ENCODE data around the gene FOXL3.
"Not testable (repeated sequence)": the region's sequence is repeated elsewhere in the genome, so short reads cannot be mapped to it uniquely, and the experiment has no call there.

FOXL3 gene

GRCh38 chr7:292226-292625 lies 2.3 kb downstream of the FOXL3 start:
- no peak for DNase-seq

DNA sequence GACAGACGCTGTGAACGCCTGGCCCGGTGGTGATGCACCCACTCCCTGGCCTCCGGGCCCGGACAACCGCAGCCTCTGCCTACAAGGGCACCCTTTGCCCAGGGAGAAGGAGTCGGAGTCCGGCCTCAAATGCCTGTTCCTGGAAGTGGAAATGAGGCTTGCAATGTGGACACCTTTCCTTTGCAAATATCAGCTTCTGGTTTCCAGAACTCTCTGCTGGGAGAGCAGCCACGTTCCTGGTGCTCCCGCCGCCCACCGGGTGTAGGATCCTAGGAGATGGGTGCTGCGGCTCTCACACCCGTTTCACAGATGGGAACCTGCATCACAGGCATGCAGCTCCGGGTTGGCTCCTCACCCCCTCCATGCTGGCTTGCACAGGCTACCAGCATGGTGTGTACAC lies 2.9 kb downstream of the FOXL3 start:
- no peak for DNase-seq

DNA sequence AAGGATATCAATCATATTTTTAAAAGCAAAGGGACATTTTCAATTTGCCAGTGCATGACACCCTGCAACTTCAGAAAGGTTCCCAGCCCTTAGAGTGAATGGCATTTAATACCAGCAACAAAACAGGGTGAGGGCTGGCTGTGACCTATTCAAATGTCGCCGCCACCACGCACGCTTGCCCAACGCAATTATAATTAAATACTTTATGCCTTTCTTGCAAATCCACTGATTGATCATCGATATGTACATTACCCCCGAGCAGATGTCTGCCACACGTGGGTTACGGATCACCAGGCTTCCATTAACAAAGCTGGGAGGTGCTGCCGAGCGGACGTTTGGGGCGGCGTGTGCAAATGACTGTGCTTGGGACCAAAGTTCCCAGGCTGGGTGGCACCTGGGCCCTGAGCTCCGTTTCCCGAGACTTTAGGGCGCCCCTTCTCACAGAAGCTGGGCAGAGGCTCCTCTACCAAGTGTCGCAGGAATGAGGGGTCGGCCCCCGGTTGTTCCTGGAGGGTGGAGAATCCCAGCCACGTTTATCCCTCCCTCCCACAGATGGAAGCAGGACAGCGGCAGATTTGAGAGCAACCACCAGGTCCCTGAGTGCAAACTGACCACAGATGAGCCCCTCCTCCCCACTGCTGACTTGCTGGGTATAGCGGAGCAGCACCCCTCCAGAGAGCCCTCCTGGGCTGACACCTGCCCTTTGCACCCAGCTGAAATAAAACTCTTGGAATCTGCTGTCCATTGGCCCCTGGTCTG lies 3.9 kb downstream of the FOXL3 start:
- DNase-seq = no peak

GRCh38 chr7:294440-295154 lies 4.6 kb downstream of the FOXL3 start:
- DNase-seq = no peak

DNA sequence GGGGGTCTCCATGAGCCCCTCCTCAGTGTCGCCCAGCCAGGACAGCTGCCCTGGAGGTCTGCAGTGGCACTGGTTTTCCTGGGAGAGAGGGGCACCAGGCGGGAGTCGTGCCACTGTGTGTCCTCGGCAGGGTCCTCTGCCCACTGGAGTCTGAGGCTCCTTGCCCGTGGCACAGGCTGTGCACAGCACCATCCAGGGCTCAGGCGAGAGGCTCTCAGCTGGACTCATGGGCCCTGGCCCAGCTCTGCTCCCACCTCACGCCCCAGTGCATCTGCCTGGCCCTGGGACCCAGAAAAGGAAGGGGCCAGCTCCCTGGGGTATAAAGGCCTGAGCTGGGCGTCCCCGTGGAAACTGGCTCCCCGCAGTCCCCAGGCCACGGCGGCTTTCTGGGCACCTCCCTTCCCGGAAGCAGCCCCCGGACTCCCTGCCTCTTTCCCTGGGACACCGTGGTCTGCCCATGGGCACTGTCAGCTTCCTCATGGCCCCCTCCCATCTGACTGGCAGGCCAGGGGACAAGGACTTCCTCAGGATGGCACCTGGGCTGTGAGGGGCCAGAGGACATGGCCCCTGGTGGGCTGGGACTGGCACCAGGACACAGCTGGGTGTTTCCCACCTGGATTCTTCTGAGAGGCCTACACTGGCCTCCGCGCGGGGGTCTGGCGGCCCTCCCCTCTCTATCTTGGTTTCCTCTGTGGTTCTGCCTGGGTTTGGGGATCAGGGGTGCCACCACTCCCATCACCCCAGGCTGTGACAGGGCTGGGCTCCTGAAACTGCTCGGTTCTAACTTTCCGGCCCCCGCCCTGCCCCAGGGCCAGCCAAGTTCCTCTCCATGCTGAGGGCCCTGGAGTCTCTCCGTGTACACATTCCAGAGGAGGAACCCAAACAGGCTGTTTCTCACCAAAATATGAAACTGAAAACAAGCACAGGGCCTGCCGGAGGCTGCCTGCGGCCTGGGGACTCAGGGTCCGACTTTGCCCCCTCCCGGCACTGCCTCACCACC lies 5.5 kb downstream of the FOXL3 start:
- DNase-seq = no peak

DNA sequence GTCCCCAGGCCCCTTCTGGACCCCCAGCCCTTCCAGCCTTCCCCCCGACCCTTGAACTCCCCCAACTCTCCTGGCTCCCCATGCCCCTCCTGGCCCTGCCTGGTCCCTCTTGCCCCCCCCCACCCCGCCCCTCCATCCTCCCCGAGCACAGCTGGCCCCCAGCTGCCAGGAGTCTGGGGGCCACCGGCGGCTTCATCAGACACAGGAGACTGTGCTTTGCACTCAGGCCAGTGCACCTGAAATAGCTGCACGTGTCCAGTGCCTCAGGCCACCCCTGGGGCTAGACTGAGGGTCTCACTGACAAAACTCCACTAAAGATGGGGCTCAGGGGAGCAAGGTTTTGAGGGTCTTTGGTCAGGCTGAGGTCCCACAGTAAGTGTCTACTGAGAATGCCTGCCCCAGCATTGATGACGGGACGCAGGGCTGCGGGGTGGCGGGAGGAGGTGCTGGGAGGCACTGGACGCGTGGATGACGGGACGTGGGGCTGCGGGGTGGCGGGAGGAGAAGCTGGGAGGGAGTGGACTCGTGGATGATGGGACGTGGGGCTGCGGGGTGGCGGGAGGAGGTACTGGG lies 6.5 kb downstream of the FOXL3 start:
- no peak for DNase-seq

GRCh38 chr7:297141-297540 lies 7.2 kb downstream of the FOXL3 start:
- not testable (repeated sequence) for DNase-seq

DNA sequence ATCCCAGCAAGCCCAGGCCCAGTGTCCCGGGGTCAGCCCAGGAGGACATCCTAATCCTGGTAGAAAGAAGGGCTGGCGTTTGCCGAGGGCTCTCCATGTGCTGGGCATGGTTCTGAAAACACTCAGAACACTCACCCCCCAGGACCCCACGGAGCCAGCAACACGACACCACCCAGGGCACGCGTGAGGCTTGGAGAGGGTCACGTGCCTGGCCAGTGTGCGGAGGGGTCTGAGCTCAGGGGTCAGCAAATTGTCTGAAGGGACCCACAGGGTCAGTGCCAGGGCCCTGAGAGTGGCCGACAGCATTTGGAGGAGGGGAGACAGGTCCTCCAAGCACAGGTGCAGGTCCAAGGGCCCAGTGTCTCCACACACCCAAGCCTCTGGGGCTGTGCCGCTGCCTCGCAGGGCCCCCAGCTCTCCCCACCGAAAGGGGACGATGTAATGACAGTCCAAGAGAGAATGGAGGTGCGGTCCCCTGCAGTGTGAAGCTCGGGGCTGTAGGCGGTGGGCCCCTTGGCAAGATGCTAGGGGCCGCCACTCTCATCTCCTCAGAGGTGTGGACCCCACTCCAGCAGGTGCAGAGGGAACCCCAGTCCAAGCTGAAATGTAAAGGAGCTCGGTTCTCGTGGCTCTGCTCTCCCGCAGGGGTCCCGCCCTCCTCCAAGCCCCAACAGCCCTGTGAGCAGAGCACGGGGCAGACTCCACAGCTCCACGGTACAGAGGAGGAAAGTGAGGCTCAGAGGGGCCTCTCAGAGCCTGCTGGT lies 7.8 kb downstream of the FOXL3 start:
- DNase-seq = no peak

- no peak for DNase-seq
These were observed 8.4 kb downstream of the FOXL3 start for GRCh38 chr7:298375-298702.

DNA sequence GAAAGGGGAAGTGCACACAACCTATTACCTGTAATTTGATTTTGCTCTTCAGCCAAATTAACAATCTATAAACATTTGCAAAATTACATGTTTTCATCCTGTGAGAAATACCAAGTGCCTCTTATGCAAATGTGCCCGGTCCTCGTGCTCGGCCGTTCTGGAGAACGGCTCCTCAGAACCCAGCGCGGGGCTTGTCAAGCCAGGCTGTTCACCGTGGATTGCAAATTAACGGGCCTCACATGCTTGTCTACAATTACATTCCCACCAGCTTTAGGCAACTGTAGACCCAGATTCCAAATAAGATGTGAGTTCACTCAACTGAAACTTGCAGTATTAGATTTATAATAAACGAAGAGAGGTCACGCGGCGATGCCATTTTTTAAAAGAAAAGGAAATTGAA lies 8.8 kb downstream of the FOXL3 start:
- no peak for DNase-seq

DNA sequence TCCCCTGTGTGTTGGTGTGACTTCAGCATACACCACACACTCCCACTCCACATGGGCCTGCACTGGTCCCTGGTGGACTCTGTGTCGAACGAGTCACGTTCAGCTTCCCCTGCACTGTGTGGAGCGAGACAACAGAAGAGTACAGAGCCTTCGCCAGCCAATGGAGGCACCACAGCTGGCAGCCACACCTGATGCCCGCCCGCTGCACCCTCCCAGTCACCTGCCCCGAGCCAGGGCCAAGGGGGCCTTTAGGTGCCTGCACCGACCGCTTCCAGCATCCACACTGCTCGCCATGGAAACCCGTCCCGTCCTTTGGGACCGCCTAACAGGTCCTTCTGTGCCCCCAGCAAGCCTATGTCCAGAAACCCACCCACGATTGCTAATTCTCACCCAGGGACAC lies 9.2 kb downstream of the FOXL3 start:
- no peak for DNase-seq

GRCh38 chr7:299628-300027 lies 9.7 kb downstream of the FOXL3 start:
- no peak for DNase-seq

GRCh38 chr7:300048-300447 lies 10.1 kb downstream of the FOXL3 start:
- DNase-seq = no peak

DNA sequence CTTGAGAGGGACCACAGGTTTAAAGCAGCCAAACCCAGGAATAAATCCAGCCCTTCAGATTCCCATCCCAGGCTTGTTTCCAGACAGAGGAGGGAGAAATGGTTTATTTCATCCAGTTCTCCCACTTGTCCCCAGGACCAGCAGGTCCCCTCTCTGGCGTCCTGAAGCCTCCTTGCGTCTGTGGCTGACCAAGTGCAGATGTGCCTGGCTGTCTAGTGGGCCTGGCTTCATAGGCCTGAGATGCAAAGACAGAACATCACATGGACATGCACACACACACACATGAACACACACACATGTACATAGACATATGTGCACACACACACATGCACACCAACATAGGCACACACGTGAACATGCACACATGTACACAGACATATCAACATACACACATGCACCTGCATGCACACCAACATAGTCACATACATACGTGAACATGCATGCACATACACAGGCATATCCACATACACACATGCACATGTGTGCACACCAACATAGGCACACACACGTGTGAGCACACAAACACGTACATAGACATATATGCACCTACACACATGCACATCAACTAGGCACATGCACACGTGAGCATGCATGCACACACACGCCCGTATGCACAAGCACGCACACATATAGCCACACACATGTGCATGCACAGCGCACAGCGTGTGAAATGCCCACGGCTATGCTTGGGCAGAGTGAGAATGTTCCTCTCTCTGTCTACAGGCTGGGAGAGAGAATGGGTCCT lies 10.7 kb downstream of the FOXL3 start:
- DNase-seq = no peak

- DNase-seq = no peak
These were observed 11.5 kb downstream of the FOXL3 start for GRCh38 chr7:301291-302053.

DNA sequence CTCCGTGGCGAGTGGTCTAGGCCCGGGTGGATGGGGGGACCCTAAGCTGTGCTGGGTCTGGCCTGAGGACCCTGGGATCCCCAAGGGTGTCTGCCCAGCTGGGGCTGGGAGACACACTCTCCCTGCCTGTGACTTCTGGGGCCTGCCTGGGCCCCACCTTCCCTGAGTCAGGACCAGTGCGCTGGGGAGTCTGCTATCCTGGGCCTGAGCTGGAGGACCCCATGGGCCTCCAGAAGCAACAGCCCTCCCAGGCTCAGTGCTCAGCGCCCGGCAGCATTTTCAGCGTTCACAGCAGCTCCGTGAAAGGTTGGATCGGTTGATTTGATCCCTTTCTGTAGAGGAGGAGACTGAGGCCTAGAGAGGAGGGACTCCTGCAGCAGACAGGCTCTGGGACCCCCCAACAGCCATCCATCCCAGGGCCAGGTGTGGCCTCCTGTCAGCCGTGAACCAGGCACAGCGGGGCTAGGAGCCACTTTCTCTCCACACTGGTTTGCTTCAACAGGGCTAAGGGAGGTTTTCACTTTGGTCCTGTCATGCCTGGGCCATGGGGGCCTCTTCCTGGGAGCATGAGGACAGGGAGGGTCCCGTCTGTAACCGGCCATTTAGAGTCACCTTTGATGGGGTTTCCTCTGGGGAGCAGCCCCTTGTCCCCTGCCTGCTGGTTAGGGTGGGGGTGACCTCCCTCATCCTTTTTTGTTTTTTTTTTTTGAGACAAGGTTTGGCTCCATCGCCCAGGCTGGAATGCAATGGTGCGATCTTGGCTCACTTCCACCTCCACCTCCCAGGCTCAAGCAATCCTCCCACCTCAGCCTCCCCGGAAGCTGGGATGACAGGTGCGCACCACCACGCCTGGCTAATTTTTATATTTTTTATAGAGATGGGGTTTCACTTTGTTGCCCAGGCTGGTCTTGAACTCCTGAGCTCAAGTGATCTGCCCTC lies 12.4 kb downstream of the FOXL3 start:
- DNase-seq = no peak

DNA sequence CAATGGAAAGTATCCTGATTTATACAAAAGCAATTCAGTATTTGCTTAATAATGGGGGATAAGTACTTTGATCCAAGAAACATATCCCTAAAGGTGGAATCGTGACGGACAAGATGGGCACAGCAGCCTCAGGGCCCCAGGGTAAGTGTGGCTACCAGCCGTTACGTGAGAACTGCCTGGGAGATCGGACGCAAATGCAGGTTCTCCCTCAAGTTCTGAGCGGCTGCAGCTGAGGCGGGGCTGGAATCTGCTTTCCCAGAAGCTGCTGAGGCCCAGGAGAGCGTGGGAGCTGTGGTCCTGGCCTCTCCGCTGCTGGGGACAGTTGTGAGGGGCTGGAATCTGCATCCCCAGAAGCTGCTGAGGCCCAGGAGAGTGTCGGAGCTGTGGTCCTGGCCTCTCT lies 13.5 kb downstream of the FOXL3 start:
- DNase-seq = no peak

- DNase-seq = no peak
These were observed 14.1 kb downstream of the FOXL3 start for GRCh38 chr7:303884-304573.
